IMR-90 (cell line): ENCODE results near the gene MLANA. TPM values are rescaled to one million over a fixed set of nuclear protein-coding genes. Genes with fewer than 3 reads are reported as not detected.

Experiments
- ATAC-seq: fragments of 200-7000 bp; cut with Tn5 transposase; 2 replicates; pipeline ENCODE4 v1.9.1; 2020; ENCODE audit warnings: low read depth, mild to moderate bottlenecking, moderate library complexity
- BruUV-seq: library from RNA; stranded (reverse); fragments of 400-500 nt; replicated peaks from 2 replicates; lab custom pipeline; 2021; lab: Mats Ljungman, UMichigan
- CTCF ChIA-PET: fragments of 300-600 bp; formaldehyde crosslinking; extraction: SDS; loops from one replicate; lab custom pipeline; 2021; ENCODE audit warnings: antibody characterized with exemption; lab: Yijun Ruan, JAX
- POLR2A ChIA-PET: fragments of 300-600 bp; sonication (Branson Sonifier 250); formaldehyde crosslinking; loops from one replicate; lab custom pipeline; 2022; ENCODE audit warnings: antibody characterized with exemption; ENCODE audit not compliant: unreplicated experiment; lab: Charles Lee
- DNase-seq: peaks from one replicate; pipeline ENCODE4 v3.0.0; 2013
- H2AFZ ChIP-seq: replicated peaks from 2 replicates; pipeline ENCODE3; 2013; ENCODE audit warnings: low read length, mild to moderate bottlenecking; ENCODE audit not compliant: poor library complexity
- H2AK5ac ChIP-seq: 2 replicates; pipeline ENCODE4 v1.6.1; 2013; ENCODE audit warnings: low read depth, low read length, inconsistent platforms
- H2AK9ac ChIP-seq: replicated peaks from 2 replicates; pipeline ENCODE3; 2013; ENCODE audit warnings: mild to moderate bottlenecking, low read depth, low read length, moderate library complexity; ENCODE audit not compliant: poor library complexity
- H2BK120ac ChIP-seq: 2 replicates; pipeline ENCODE4 v1.6.1; 2013; ENCODE audit warnings: low read depth, low read length, inconsistent platforms
- H2BK15ac ChIP-seq: 3 replicates; pipeline ENCODE4 v1.6.1; 2013; ENCODE audit warnings: low read depth, low read length, inconsistent platforms
- H2BK20ac ChIP-seq: 2 replicates; pipeline ENCODE4 v1.6.1; 2013; ENCODE audit warnings: low read depth, mild to moderate bottlenecking, inconsistent platforms, low read length, moderate library complexity
- H2BK5ac ChIP-seq: 2 replicates; pipeline ENCODE4 v1.6.1; 2013; ENCODE audit warnings: mild to moderate bottlenecking, low read depth, low read length, inconsistent platforms; ENCODE audit not compliant: poor library complexity, severe bottlenecking
- H3K14ac ChIP-seq: replicated peaks from 2 replicates; pipeline ENCODE4 v1.6.1; 2013; ENCODE audit warnings: low read depth, low read length, inconsistent platforms
- H3K18ac ChIP-seq: 2 replicates; pipeline ENCODE4 v1.6.1; 2013; ENCODE audit warnings: low read depth, low read length, control low read depth
- H3K23ac ChIP-seq: 2 replicates; pipeline ENCODE4 v1.6.1; 2013; ENCODE audit warnings: low read depth, low read length, inconsistent platforms
- H3K27ac ChIP-seq: 2 replicates; pipeline ENCODE4 v1.5.1; 2013; ENCODE audit warnings: mild to moderate bottlenecking, control low read depth, low read length; ENCODE audit not compliant: insufficient read depth
- H3K27me3 ChIP-seq: 2 replicates; pipeline ENCODE4 v1.6.1; 2013; ENCODE audit warnings: low read length; ENCODE audit not compliant: control insufficient read depth, insufficient read depth
- H3K36me3 ChIP-seq: 2 replicates; pipeline ENCODE4 v1.6.1; 2013; ENCODE audit warnings: low read length, mixed read lengths; ENCODE audit not compliant: control insufficient read depth, insufficient read depth
- H3K4ac ChIP-seq: 2 replicates; pipeline ENCODE4 v1.6.1; 2013; ENCODE audit warnings: low read depth, low read length, inconsistent platforms
- H3K4me1 ChIP-seq: 2 replicates; pipeline ENCODE4 v1.6.1; 2013; ENCODE audit warnings: low read length, mixed read lengths; ENCODE audit not compliant: control insufficient read depth, insufficient read depth
- H3K4me2 ChIP-seq: 2 replicates; pipeline ENCODE4 v1.6.1; 2013; ENCODE audit warnings: low read depth, mild to moderate bottlenecking, control low read depth, low read length, moderate library complexity
- H3K4me3 ChIP-seq: 2 replicates; pipeline ENCODE4 v1.5.1; 2013; ENCODE audit warnings: low read depth, mild to moderate bottlenecking, control low read depth, low read length, moderate library complexity; ENCODE audit not compliant: insufficient read depth
- H3K56ac ChIP-seq: 2 replicates; pipeline ENCODE4 v1.6.1; 2013; ENCODE audit warnings: low read length, inconsistent platforms; ENCODE audit not compliant: insufficient read depth; ENCODE audit errors: extremely low read depth
- H3K79me1 ChIP-seq, 2 experiments: 2 replicates each; pipeline ENCODE4 v1.6.1; 2013; ENCODE audit warnings: low read length in 2 of 2, inconsistent platforms in 1 of 2, low read depth in 1 of 2
- H3K9ac ChIP-seq: 2 replicates; pipeline ENCODE4 v1.6.1; 2013; ENCODE audit warnings: low read depth, low read length, control low read depth
- H3K9me1 ChIP-seq: 2 replicates; pipeline ENCODE4 v1.6.1; 2013; ENCODE audit warnings: low read length, inconsistent platforms; ENCODE audit not compliant: insufficient read depth
- H3K9me3 ChIP-seq: 2 replicates; pipeline ENCODE4 v1.6.1; 2013; ENCODE audit warnings: low read length; ENCODE audit not compliant: control insufficient read depth, insufficient read depth
- H4K20me1 ChIP-seq: 2 replicates; pipeline ENCODE4 v1.6.1; 2013; ENCODE audit warnings: low read length, inconsistent platforms; ENCODE audit not compliant: insufficient read depth
- H4K5ac ChIP-seq: 2 replicates; pipeline ENCODE4 v1.6.1; 2013; ENCODE audit warnings: mild to moderate bottlenecking, low read depth, low read length, control low read depth
- H4K8ac ChIP-seq, 2 experiments: 2 replicates each; pipeline ENCODE4 v1.6.1; 2013; ENCODE audit warnings: low read depth in 2 of 2, low read length in 2 of 2, control low read depth in 1 of 2, inconsistent platforms in 1 of 2
- H4K91ac ChIP-seq: 2 replicates; pipeline ENCODE4 v1.6.1; 2013; ENCODE audit warnings: low read depth, low read length, inconsistent platforms; ENCODE audit not compliant: insufficient read depth
- BHLHE40 ChIP-seq: fragments of 150-350 bp; IDR thresholded peaks from 2 replicates; pipeline ENCODE4 v1.6.1; 2016; ENCODE audit warnings: mild to moderate bottlenecking, low read depth, low read length
- CHD1 ChIP-seq: IDR thresholded peaks from 2 replicates; pipeline ENCODE4 v1.6.1; 2012; ENCODE audit warnings: low read depth, low read length, improper control_type of control experiment
- NFE2L2 ChIP-seq: fragments of 150-350 bp; IDR thresholded peaks from 2 replicates; pipeline ENCODE4 v1.6.1; 2016; ENCODE audit warnings: low read depth, mild to moderate bottlenecking, low read length
- RFX5 ChIP-seq: IDR thresholded peaks from 2 replicates; pipeline ENCODE4 v1.8.0; 2012; ENCODE audit warnings: low read depth, mild to moderate bottlenecking, low read length, moderate library complexity
- USF2 ChIP-seq: fragments of 150-350 bp; IDR thresholded peaks from 2 replicates; pipeline ENCODE4 v1.6.1; 2017; ENCODE audit warnings: mild to moderate bottlenecking, antibody characterized with exemption, low read length, low read depth
- WGBS, 2 experiments: methylation state at CpG; one replicate each; pipeline versions ENCODE4 v1.1.5 to v1.1.7; 2013; ENCODE audit warnings: missing lambda C conversion rate in 2 of 2; ENCODE audit not compliant: insufficient read length in 1 of 2; ENCODE audit errors: extremely low coverage in 2 of 2; 5-methylcytosine and 5-hydroxymethylcytosine counted together
- dilution Hi-C: fragments of 300-500 bp; cut with HindIII; formaldehyde crosslinking; loops from one replicate; pipeline ENCODE4 v1.14.3; 2018; ENCODE audit warnings: low sequenced_read_pairs; ENCODE audit not compliant: unreplicated experiment
- in situ Hi-C: fragments of 300-500 bp; cut with MboI; formaldehyde crosslinking; loops from 3 replicates; pipeline ENCODE4 v1.14.3; 2019; ENCODE audit warnings: low sequenced_read_pairs, inconsistent platforms, mixed read lengths
- intact Hi-C: fragments of 100-400 bp; cut with micrococcal nuclease; formaldehyde crosslinking; loops from 2 replicates; pipeline ENCODE4 v1.10.0; 2022
- polyA plus RNA-seq, 3 experiments: library from polyadenylated mRNA; depleted of rRNA; stranded (reverse); fragments of >200 nt; gene quantifications; 2 replicates each; pipeline ENCODE4 v1.2.3, GENCODE V29; 2012; ENCODE audit warnings: low replicate concordance in 1 of 3
- total RNA-seq: library from RNA; depleted of rRNA; stranded (reverse); fragments of >200 nt; gene quantifications from 2 replicates; pipeline ENCODE4 v1.2.3, GENCODE V29; 2012

The MLANA gene
- total and polyA plus RNA-seq, 2 of the 4 experiments (the other 2 are of a cell fraction), result not detected

- intact Hi-C loops (no loop called here), dilution Hi-C loops (no loop called here), in situ Hi-C loops (no loop called here)
- H3K14ac ChIP-seq, result no peak overlapping the region
- H3K4me1 ChIP-seq, result no peaks in the 10 kb centered on the region
- no peak overlapping the region for H2BK5ac ChIP-seq
- DNase-seq (no peak), ATAC-seq (no peak)
- no peak overlapping the region for H2BK20ac ChIP-seq
- H3K9me3 ChIP-seq, result no peaks in the 10 kb centered on the region
- no TSS peak for BruUV-seq
- TF ChIP-seq RFX5 (no peak), USF2 (no peak), NFE2L2 (no peak), BHLHE40 (no peak), CHD1 (no peak)
- no peak overlapping the region for H4K91ac ChIP-seq
- no peak overlapping the region for H2AK5ac ChIP-seq
- no CpG with 5 or more reads among the region's 4 CpGs for WGBS, 2 experiments
- H2BK120ac ChIP-seq, result no peak overlapping the region
- H3K27me3 ChIP-seq, result no peaks in the 10 kb centered on the region; the same call in 1 of the 2 replicates
- no peak overlapping the region for H3K9ac ChIP-seq
- no peak overlapping the region for H3K27ac ChIP-seq
- H3K18ac ChIP-seq, result no peak overlapping the region
- H3K79me1 ChIP-seq, result no peaks in the 10 kb centered on the region
- POLR2A ChIA-PET, result interaction anchor here (0.6 kb wide), 1 partner anchor 10 kb away, joined by 4 read pairs; no protein-coding TSS in a partner anchor
- H4K5ac ChIP-seq, result no peak overlapping the region
- H4K20me1 ChIP-seq, result no peaks in the 10 kb centered on the region
- H3K56ac ChIP-seq, result no peak overlapping the region
- no peak overlapping the region for H3K4me3 ChIP-seq
- H3K4me2 ChIP-seq, result no peak overlapping the region
- no peaks in the 10 kb centered on the region for H3K36me3 ChIP-seq
- no peak overlapping the region for H4K8ac ChIP-seq
- H2AFZ ChIP-seq, result no peak overlapping the region
- H3K4ac ChIP-seq, result no peak overlapping the region
- CTCF ChIA-PET, result interaction anchor here (0.5 to 0.9 kb wide), 2 partner anchors 19 to 995 kb away, joined by 4 to 5 read pairs; no protein-coding TSS in a partner anchor
- H2AK9ac ChIP-seq, result no peak overlapping the region
- no peak overlapping the region for H3K23ac ChIP-seq
- H3K9me1 ChIP-seq, result no peaks in the 10 kb centered on the region; the same call in 1 of the 2 replicates
- H2BK15ac ChIP-seq, result no peak overlapping the region
Observed at GRCh38 chr9:5864446-5864845, 26.2 kb upstream of the MLANA start.
